HL-60 (cell line): ENCODE measurements around the gene SLC12A7.

Experiments
- CTCF ChIP-seq: IDR thresholded peaks from one replicate; pipeline ENCODE4 v1.5.1; 2011; ENCODE audit warnings: low read length, control low read depth, inconsistent platforms; ENCODE audit not compliant: insufficient read depth
- GABPA ChIP-seq: IDR thresholded peaks from 2 replicates; pipeline ENCODE4 v1.6.1; 2012; ENCODE audit warnings: low read depth
- POLR2AphosphoS5 ChIP-seq: IDR thresholded peaks from 2 replicates; pipeline ENCODE4 v1.6.1; 2012; ENCODE audit warnings: low read depth
- TF ChIP-seq, protein P1 (sequence below): IDR thresholded peaks from 2 replicates; pipeline ENCODE4 v1.6.1; 2012; ENCODE audit warnings: low read depth; ENCODE audit not compliant: insufficient replicate concordance

DNA sequence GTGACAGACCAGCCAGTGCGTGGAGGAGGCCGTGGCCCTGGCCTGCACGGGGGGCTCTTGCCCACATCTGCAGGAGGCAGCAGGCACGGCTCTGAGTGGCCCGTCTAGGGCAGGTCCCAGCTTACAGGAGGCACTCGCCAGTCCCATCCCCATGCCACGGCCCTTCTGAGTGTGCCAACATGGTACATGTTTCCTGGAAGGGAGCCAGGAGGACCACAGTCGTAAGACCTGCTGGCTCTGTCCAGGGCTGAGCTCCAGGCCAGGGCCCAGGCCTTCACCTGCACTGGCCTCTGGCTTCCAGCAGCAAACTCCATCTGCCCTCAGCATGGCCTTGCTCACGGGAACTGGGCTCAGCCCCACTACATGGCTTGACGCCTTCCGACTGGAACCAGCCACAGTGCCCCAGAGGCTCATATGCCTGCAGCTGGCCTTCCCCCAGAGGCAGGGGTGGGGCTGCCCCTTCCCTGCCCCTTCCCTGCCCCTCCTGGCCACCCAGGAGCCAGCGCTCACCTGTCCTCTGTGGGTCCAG, 99.5 kb downstream of the SLC12A7 start:
- TF ChIP-seq CTCF (no peak), POLR2AphosphoS5 (no peak), GABPA (no peak)
- TF ChIP-seq, protein P1, sequence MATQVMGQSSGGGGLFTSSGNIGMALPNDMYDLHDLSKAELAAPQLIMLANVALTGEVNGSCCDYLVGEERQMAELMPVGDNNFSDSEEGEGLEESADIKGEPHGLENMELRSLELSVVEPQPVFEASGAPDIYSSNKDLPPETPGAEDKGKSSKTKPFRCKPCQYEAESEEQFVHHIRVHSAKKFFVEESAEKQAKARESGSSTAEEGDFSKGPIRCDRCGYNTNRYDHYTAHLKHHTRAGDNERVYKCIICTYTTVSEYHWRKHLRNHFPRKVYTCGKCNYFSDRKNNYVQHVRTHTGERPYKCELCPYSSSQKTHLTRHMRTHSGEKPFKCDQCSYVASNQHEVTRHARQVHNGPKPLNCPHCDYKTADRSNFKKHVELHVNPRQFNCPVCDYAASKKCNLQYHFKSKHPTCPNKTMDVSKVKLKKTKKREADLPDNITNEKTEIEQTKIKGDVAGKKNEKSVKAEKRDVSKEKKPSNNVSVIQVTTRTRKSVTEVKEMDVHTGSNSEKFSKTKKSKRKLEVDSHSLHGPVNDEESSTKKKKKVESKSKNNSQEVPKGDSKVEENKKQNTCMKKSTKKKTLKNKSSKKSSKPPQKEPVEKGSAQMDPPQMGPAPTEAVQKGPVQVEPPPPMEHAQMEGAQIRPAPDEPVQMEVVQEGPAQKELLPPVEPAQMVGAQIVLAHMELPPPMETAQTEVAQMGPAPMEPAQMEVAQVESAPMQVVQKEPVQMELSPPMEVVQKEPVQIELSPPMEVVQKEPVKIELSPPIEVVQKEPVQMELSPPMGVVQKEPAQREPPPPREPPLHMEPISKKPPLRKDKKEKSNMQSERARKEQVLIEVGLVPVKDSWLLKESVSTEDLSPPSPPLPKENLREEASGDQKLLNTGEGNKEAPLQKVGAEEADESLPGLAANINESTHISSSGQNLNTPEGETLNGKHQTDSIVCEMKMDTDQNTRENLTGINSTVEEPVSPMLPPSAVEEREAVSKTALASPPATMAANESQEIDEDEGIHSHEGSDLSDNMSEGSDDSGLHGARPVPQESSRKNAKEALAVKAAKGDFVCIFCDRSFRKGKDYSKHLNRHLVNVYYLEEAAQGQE, result no peak
